IPS-18a (cell line): ENCODE measurements around the gene SPATA4.

ENCODE experiments used
- H3K27ac ChIP-seq: one replicate; pipeline ENCODE4 v1.5.1; 2013; ENCODE audit warnings: low read length
- H3K27me3 ChIP-seq: one replicate; pipeline ENCODE4 v1.6.1; 2013; ENCODE audit warnings: mild to moderate bottlenecking, low read length; ENCODE audit not compliant: control insufficient read depth, insufficient read depth
- H3K36me3 ChIP-seq: one replicate; pipeline ENCODE4 v1.6.1; 2013; ENCODE audit warnings: low read depth, low read length; ENCODE audit not compliant: control insufficient read depth
- H3K4me1 ChIP-seq: one replicate; pipeline ENCODE4 v1.6.1; 2013; ENCODE audit warnings: low read depth, low read length; ENCODE audit not compliant: control insufficient read depth
- H3K4me3 ChIP-seq: one replicate; pipeline ENCODE4 v1.5.1; 2013; ENCODE audit warnings: low read length
- H3K9ac ChIP-seq: one replicate; pipeline ENCODE4 v1.6.1; 2013; ENCODE audit warnings: mild to moderate bottlenecking, low read length, moderate library complexity
- H3K9me3 ChIP-seq: one replicate; pipeline ENCODE4 v1.6.1; 2013; ENCODE audit warnings: low read depth, low read length; ENCODE audit not compliant: control insufficient read depth

The SPATA4 gene

DNA sequence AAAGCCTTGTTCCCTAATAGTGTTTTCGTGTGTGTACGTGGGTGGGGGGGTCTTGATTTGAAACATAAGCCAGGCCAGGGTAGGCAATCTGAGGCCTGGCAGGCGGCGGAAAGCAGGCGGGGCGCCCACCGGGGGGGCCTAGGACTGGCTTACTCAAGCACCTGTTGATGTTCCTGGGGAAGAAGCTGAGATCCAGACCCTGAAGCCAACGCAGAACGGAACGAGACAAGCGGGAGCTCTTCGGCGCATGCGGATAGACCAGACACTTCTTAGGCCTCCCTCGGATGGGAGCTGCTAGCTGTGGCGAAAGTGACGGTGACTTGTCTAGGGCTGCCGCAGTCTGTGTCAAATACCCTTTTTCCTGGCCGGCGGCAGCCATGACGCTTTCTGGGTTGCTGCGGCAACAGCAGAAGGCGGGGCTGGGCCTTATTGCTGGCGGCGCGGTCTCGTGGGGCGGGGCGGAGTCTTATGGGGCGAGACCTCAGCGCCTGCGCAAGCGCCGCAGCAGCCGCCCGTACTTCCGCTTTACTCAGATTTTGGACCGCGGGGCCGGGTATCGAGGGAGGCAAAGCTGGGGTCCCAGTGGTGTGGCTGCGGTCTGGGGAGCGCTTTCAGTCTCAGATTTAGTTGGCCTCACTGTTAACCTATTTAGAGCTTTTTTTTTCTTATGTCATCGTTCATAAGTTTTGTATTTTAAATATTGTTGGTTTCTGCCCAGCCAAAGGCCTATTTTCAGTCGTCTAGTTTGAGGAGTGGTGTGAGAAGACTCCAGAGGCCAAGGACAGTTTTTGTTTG is at the start of gene SPATA4:
SPATA4 (minus strand) TSS at position 402 of the 795 bp plus-strand sequence; CDS start at position 379, 23 bp downstream.
- H3K9ac ChIP-seq = peak within 1 kb of the TSS; percentile 65
- H3K4me3 ChIP-seq = peak within 1 kb of the TSS; percentile 75
- peaks cover 17% of the 10 kb centered on the region for H3K4me1 ChIP-seq
- H3K27me3 ChIP-seq = no peaks in the 10 kb centered on the region
- H3K27ac ChIP-seq = no peak within 1 kb of the TSS
- no peaks in the 10 kb centered on the region for H3K9me3 ChIP-seq
- no peaks in the 10 kb centered on the region for H3K36me3 ChIP-seq

DNA sequence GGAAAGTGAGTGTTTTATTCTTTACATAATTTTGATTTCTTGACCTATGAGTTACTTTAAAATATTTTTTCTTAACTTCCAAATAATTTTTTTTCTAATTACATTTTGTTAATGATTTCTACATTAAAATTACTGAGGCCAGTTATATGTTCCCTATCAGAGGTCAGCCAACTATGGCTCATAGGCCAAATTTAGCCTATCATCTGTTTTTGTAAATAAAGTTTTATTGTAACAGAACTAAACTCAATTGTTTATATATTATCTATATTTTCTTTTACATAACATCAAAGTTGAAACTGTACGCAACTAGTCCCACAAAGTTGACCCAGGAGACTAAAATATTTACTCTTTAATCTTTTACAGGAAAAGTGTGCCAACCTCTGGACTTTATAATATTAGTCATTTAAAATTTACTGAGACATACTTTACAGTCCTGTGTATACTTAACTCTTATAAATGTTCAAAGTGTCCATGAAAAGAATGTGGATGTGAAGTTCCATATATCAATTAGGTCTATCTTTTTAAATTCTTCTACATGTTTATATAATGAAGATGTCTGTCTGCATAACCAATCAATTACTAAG is 47.5 kb upstream of the SPATA4 start:
- no peaks in the 10 kb centered on the region for H3K9me3 ChIP-seq
- H3K27me3 ChIP-seq = no peaks in the 10 kb centered on the region
- no peak overlapping the region for H3K4me3 ChIP-seq
- H3K36me3 ChIP-seq = no peaks in the 10 kb centered on the region
- no peak overlapping the region for H3K9ac ChIP-seq
- no peaks in the 10 kb centered on the region for H3K4me1 ChIP-seq
- no peak overlapping the region for H3K27ac ChIP-seq

DNA sequence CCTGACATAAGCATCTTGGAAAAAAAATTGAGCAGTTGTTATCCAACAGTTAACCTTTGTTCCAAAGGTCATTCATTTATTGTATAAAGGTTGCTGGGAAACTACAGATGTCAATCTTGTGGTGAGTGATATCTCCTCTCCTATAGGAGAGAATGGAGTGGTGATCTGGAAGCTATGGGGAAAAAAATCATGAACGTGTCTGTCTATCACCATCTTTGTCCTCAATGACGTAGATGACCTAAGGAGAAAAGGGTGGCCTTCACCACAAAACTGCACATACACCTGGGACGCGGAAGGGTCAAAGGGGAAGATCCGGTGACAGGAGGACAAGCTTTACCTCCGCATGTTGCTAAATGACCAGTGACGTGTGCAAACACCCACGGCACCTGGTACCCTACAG is 46.3 kb upstream of the SPATA4 start:
- H3K4me3 ChIP-seq = no peak overlapping the region
- H3K27me3 ChIP-seq = no peaks in the 10 kb centered on the region
- no peak overlapping the region for H3K9ac ChIP-seq
- no peaks in the 10 kb centered on the region for H3K36me3 ChIP-seq
- no peak overlapping the region for H3K27ac ChIP-seq
- H3K9me3 ChIP-seq = no peaks in the 10 kb centered on the region
- no peaks in the 10 kb centered on the region for H3K4me1 ChIP-seq

DNA sequence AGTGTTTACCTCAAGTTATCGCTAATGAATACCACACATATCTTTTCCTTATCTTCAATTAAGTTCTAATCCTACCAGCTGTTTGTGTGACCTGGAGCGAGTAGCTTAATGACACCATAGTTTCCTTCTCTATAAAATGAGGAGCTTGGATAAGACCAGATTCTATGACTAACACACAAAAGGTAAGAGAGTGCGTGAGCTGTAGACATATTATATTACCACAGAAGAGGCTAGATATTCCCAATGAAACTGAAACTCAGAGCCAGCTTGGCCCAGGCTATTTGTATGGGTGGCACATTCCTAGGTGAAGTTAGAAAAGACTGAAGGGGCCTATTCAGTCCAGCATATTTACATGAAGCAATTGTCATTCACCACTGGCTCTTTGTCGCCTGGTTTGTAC is 43.4 kb upstream of the SPATA4 start:
- Histone ChIP-seq H3K27ac (no peak overlapping the region), H3K9ac (no peak overlapping the region), H3K4me1 (no peaks in the 10 kb centered on the region), H3K36me3 (no peaks in the 10 kb centered on the region), H3K27me3 (no peaks in the 10 kb centered on the region), H3K4me3 (no peak overlapping the region), H3K9me3 (no peaks in the 10 kb centered on the region)

DNA sequence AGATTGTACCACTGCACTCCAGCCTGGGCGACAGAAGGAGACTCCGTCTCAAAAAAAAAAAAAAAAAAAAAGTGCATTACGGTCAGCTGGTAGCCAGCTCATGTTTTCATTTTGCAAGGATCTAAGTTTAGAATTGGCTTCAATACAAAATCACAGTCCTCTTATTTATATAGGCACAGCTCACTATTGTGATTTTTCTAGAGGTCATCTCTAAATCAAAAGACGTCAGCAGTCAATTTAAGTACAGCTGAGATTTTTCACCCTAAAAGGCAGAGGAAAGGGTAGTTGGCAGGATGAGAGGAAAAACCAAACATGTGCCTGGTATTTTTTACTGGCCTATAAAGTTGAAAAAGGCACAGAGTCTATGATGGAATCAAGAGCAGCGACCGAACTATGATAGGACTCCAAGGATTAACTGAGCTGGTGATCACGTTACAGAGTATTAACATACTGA is 42.8 kb upstream of the SPATA4 start:
- Histone ChIP-seq H3K36me3 (no peaks in the 10 kb centered on the region), H3K4me3 (no peak overlapping the region), H3K4me1 (no peaks in the 10 kb centered on the region), H3K9ac (no peak overlapping the region), H3K27me3 (no peaks in the 10 kb centered on the region), H3K27ac (no peak overlapping the region), H3K9me3 (no peaks in the 10 kb centered on the region)

DNA sequence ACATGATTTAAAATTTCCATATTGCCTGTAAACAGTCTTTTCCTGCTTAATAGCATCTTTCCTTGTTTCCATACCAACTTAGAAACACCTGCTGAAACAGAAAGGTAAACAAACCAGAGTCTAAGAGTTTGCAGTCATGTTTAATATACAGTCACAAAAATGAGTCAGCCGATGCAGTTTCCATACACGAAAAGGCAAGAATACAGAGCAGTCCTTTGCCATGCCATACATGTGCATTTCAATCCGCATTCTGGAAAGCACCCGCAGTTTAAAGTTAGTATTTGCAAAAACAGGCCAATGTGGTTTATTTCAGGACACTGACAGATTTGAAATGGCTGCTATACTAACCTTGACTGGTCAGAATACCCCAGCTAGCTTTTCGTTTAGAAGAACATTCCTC is 41.6 kb upstream of the SPATA4 start:
- no peak overlapping the region for H3K9ac ChIP-seq
- H3K4me1 ChIP-seq = no peaks in the 10 kb centered on the region
- no peaks in the 10 kb centered on the region for H3K9me3 ChIP-seq
- H3K36me3 ChIP-seq = no peaks in the 10 kb centered on the region
- H3K27me3 ChIP-seq = no peaks in the 10 kb centered on the region
- H3K27ac ChIP-seq = no peak overlapping the region
- no peak overlapping the region for H3K4me3 ChIP-seq

DNA sequence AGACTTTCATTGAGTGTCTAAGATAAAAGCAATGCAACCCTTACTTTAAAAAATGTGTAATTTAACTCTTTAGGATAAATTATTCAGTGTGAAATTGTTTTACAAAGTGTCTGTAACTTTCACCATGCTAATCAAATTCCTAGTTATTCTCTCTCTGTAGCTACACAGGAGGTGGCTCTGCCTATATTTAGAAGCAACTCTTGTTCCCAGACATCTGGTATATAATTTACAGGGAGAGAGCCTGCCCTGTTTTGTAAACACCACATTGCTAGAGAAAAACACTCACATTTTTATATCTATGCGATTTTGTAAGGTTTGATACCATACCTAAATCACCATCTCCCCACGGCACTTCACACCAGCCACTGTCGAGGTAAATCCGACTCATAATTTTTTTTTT is 35.5 kb upstream of the SPATA4 start:
- Histone ChIP-seq H3K36me3 (no peaks in the 10 kb centered on the region), H3K27me3 (no peaks in the 10 kb centered on the region), H3K9me3 (no peaks in the 10 kb centered on the region), H3K9ac (no peak overlapping the region), H3K4me3 (no peak overlapping the region), H3K4me1 (no peaks in the 10 kb centered on the region), H3K27ac (no peak overlapping the region)

DNA sequence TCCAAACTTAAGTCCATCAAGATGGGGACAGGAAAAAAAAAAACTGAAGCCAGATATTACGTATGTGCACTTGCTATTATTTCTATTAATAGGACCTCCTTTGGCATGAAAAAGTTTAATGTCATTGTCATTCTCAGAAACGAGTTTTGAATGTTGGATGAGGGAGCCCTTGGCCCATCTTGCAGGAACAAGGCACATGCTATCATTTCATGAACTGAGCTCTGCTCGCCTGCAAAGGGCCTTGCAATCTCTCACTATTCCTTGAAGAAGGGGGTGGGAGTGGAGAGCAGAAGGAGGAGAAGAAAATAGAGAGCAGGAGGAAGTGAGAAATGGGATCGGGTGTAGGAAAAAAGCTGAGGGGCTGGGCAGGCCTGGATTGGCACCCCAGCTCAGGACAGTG is 34.3 kb upstream of the SPATA4 start:
- H3K27me3 ChIP-seq = no peaks in the 10 kb centered on the region
- no peak overlapping the region for H3K27ac ChIP-seq
- H3K9ac ChIP-seq = no peak overlapping the region
- no peak overlapping the region for H3K4me3 ChIP-seq
- no peaks in the 10 kb centered on the region for H3K36me3 ChIP-seq
- no peaks in the 10 kb centered on the region for H3K4me1 ChIP-seq
- H3K9me3 ChIP-seq = no peaks in the 10 kb centered on the region

DNA sequence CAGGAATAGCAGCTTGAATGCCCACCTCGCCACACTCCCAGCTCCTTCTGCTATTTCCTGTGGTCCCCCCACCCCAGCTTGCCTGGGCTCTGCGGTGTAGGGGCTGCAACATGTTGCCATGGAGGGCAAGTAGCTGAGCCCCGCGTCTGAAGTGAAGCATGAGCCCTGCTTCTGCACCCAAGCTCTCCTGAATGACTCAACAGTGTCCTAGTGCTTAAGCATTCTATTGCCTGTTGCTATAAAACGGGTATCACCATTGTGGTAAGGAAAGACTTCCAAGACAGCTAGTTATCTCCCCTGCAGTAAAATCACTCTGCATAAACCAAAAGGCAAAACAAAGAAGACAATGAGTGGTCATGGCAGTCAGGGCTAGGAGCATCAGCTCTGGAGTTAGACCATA is 31.4 kb upstream of the SPATA4 start:
- H3K27ac ChIP-seq = no peak overlapping the region
- H3K4me3 ChIP-seq = no peak overlapping the region
- no peaks in the 10 kb centered on the region for H3K27me3 ChIP-seq
- H3K9me3 ChIP-seq = no peaks in the 10 kb centered on the region
- no peaks in the 10 kb centered on the region for H3K4me1 ChIP-seq
- no peaks in the 10 kb centered on the region for H3K36me3 ChIP-seq
- no peak overlapping the region for H3K9ac ChIP-seq

DNA sequence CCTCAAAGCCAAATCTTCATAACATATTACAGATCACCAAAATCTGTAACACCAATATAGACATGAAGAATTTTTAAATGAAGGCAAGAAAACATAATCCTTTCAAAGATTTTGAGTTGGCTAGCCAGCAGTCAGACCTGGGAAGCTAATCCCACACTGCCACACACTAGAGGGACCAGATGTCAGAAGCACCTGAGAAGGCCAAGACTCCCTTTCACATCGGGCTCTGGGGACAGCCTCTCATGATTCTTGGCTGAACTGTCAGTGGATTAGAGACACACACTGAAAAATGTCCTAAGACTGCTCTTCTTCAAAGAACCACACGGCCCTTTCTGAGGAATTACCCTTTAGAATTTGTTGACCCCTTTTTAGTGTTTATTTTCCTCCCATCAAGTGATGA is 28.2 kb upstream of the SPATA4 start:
- Histone ChIP-seq H3K27me3 (no peaks in the 10 kb centered on the region), H3K4me3 (no peak overlapping the region), H3K4me1 (no peaks in the 10 kb centered on the region), H3K27ac (no peak overlapping the region), H3K9ac (no peak overlapping the region), H3K36me3 (no peaks in the 10 kb centered on the region), H3K9me3 (no peaks in the 10 kb centered on the region)

DNA sequence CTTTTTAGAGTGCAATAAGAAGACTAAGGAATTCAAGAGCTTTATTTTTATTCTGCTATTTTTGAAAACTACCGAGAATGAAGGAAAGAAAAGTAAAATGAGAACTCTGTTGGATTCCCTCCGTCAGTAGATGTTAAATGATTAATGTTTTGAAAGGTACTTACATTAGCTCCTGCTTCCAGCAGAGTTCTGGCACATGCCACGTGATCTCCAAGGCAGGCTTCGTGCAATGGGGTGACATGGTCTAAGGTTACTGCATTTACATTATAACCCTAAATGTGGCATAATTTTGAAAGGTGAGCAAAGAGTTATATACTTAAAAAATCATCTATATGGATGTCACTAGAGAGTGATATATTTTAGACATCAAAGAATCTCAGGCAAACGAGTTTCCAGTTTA is 26.8 kb upstream of the SPATA4 start:
- Histone ChIP-seq H3K36me3 (no peaks in the 10 kb centered on the region), H3K4me3 (no peak overlapping the region), H3K9me3 (no peaks in the 10 kb centered on the region), H3K27me3 (no peaks in the 10 kb centered on the region), H3K4me1 (no peaks in the 10 kb centered on the region), H3K9ac (no peak overlapping the region), H3K27ac (no peak overlapping the region)

DNA sequence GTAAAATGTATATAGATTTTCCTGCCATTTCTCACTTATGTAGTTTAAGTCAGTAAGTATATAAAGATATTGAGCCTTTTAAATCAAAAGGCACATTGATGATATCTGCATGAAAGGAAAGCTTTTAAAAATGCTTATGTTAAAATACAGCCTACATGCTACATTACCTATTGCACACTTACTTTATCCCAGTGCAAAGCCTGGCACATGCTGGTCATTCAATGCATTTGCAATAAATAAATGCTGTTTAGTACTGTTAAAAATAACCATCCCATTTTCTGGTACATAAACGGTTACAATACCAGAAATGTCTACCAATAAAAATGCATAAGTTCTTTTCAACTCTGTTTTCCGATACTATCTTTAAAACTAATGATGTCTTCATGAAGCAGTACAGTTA is 22.1 kb upstream of the SPATA4 start:
- Histone ChIP-seq H3K27me3 (no peaks in the 10 kb centered on the region), H3K4me1 (no peaks in the 10 kb centered on the region), H3K9me3 (no peaks in the 10 kb centered on the region), H3K4me3 (no peak overlapping the region), H3K36me3 (no peaks in the 10 kb centered on the region), H3K27ac (no peak overlapping the region), H3K9ac (no peak overlapping the region)
